Epidermal melanocyte (primary cell): Measurements from ENCODE around the gene SLC6A17.

Source experiments
- DNase-seq: peaks from one replicate; pipeline ENCODE4 v3.0.0; 2011; ENCODE audit warnings: low spot score; ENCODE audit not compliant: insufficient read length

SLC6A17 gene

DNA sequence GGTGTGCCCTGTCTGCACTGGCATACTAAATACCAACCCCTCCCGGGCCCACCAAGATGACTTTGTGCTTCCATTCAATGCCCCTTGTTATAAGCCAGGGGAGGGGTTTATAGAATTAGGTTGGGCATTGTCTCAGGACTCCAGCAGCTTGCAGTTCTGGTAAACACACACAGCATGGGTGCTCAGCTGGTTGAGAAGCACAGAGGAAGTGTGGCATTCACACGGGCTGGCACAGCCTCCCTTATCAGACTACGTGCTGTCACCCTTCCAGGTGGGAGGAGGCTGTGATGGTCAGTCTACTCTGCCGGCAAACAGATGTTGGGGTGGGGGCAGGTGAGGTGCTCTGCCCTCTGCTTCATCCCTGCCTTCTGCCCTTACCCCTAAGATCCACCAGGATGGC, 15.0 kb upstream of the SLC6A17 start:
- no peak for DNase-seq

DNA sequence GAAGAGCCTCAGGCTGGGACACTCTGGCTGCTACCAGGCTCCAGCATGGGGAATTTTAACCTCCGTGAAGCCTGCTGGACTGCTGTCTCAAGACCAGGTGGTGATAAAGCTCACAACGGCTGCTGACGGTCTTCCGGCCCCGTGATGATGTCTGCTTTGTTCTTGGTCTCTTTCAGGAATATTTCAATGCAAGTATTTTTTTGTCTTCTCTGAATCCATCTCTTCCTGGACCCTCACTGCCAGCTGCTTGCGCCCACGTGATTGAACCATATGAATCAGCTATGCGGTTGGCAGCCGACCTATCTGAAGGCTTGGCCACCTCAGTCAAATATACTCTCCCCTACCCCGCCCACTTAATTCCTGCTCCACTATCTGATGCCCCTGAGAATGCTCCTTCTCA, 14.6 kb upstream of the SLC6A17 start:
- no peak for DNase-seq

DNA sequence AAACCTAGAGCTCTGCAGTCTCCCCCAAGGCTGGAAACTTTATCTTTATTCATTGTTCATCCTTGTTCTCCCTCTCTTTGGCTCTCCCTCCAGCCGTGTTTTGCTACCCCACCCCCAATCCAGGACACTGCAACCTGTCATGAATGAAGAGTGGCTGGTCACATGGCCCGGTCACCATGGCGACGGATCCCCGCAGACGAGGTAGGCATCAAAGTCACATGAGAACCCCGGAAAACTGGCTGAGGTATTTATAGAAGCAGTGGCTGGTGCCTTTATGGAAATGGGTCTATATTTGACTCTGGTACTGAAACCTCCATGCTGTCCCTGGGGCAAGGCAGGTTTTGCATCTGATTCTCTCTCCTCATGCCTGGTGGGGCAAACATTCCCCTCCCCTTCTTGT, 13.4 kb upstream of the SLC6A17 start:
- peak; percentile 65 for DNase-seq

DNA sequence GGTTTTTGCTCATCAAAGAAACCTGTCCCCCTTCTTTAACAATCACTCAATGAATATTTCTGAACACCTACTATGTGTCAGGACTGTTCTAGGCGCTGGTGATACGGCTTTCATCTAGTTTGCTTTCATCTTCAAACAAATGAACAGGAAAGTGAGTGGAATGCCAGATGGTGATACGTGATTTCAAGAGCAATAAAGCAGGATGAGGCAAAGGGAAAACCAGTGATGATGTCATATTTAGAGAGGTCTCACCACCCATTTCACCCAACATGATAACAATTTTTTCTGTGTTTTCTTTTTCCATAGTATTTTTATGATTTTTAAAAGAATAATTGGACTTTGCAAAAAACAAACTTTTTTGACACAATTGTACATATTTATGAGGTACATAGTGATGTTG, 11.3 kb upstream of the SLC6A17 start:
- no peak for DNase-seq

DNA sequence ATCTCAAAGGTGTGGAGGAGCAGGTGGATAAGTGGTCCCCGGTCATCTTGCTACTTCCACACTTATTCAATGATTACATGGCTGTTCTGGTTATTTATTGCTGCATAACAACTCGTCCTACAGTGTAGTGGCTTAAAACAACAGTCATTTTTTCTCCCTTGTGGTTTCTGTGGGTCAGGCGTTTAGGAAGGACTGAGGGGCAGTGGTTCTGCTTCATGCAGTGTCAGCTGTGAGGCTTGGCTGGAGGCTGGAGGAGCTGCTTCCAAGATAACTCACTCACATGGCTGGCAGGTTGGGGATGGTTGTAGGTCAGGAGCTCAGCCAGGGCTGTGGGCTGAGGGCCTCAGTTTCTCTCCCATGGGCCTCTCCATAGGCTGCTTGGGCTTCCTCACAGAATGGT, 5.9 kb upstream of the SLC6A17 start:
- no peak for DNase-seq

DNA sequence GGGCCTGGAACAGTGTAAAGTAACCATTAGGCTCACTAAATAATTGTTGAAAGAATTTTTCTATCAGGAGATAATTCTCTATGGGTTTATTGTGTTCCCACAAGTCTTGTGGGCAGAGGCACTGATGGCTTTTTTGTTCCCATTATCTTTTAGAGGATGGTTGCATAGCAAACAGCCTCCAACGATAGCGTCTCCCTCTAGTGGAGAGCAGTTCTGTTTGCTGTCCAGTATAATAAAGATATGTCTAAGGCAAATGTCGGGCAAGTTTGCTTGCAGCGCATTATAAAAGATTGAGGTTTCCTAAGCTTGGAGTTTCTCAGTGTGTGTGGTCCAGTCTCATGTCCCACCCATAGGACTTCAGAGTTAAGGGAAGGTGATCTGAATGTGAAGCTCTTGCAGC, 1.3 kb upstream of the SLC6A17 start:
- DNase-seq, result peak; percentile 41

DNA sequence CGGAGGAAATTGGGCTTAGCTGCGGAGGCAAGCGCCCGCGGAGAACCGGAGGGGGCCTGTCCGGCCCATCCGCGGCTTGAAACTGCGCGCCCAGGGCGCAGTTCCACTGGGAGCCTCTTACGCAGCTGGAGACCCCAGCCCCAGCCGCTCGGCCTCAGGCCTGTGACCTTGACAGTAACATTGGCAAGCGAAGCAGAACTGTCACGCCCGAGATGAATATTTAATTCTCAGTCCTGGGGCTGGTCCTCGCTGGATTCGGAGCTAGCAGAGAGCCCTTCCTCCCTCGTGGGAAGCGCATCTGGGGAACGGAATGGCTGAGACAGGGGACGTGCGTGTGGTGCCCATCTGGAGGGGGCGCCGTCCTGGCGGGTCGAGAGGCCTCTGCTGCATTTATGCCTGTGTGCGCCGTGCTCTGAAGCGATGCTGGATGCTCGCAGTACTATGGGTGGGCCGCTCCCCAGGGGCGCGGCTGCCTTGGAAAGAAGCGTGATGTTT, 928 bp downstream of the SLC6A17 start:
- DNase-seq, result no peak

DNA sequence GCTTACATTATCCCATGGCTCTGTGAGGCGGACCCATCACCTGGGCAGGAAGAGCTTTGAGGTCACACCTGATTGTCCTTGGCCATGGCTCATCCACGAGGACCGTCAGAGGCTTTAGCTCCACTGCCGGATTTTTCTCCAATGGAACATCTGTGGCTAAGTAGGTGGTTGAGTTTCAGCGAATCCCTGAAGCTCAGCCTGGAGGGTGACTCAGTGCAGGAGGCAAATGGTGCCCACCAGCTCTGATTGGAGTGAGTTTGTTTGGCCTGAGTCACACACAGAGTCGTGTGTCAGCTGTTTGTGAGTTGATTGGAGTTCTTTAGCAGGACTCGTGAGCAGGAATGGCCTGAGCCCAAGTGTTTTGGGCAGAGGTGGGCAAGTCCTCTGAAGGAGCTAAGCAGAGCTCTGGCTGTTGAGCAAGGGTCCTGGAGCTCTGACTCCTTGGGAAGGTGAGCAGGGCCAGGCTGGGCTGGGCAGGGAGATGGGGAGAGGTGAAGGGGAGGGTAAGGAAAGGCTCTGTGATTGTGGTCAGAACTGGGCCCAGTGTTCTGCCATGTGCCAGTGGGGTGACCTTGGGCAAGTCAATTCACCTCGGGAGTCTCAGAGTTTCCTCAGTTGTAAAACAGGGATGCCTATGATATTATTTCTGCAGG, 2.0 kb downstream of the SLC6A17 start:
- no peak for DNase-seq

DNA sequence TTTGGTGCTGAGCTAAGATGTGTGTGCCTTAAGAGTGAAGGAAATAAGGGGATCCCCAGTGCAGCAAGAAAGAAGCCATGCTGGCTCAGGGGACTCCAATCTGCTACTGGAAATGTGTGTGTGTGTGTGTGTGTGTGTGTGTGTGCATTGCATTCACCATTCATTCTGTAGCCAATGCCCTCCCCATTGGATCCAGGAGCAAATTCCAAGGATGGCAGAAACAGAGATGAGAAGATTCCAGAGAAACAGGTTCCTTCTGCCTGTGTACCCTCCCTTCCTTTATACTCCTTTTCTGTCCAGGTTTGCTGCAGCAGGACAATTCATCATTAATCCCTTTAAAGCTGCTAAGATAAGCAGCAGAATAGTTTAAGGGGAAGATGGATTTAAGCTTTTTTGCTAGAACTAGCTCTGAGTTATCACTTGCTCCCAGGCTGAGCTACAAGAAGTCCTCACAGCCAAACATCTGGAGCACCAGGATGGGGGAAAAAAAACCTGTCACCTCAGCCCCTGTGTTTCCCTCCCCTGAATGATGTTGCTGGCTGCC, 3.2 kb downstream of the SLC6A17 start:
- no peak for DNase-seq

DNA sequence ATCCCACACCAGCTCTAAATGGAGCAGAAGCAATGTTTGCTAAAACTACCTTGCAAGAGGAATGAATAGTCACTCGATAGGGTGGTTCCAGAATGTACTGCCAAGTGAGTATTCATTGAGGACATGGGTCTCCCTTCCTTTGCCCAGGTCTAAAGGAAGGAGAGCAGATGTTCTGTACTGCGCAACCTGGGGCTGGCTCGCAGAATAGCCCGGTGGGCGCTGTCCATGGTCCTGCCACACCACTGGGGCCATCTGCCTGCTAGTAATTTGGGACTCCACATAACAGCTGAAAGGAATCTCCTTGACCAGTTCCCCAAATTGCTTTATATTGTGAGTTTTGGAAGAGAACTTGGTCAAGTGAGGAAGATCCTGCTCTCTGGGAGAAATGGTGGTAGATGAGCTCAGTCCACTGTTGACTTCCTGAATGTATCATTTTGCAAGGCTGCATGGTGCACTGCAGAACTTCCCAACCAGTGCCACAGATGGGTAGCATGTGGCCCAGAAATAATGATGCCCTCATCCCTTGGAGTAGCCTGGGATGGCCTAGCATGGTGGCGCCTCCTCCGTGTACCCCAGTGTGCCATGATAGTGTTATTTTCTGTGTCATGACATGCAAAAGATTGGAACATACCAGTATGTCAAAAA, 5.7 kb downstream of the SLC6A17 start:
- DNase-seq, result peak; percentile 54

DNA sequence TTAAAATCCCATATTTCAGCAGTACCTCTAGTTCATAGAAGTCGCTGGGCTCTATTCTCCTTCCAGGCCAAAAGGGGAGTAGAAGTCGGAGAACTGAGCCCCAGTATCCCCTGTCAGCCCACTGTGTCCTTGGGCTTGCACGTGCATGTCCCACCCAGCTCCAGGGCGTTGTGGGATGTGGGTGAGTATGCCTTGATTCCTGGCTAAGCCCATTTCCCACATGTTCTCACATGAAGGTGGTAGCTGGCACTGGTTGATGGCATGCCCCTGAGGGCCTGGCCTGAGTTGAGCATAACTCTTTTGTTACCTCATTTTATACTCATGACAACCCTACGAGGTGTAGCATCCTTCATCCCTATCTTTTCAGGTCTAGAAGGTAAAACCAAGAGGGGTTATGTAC, 8.0 kb downstream of the SLC6A17 start:
- DNase-seq, result no peak

DNA sequence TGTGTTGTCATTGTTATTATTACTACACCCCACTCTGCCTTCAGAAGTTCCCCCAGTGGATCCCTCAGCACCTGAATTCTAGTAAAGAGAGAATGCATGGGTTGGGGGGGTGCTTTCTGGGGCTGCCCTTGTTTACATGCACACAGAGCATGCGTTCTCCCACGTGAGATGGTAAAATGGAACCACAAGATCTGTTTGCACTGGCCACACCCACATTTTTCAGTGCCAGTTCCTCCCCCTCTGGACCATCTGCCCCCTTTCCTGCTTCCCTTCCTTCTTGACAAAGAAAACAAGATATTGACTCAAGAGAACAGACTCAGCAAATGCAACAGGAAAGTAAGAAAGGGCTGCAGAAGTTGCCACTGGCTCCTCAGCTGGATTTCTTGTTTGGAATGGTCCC, 8.9 kb downstream of the SLC6A17 start:
- DNase-seq, result no peak

DNA sequence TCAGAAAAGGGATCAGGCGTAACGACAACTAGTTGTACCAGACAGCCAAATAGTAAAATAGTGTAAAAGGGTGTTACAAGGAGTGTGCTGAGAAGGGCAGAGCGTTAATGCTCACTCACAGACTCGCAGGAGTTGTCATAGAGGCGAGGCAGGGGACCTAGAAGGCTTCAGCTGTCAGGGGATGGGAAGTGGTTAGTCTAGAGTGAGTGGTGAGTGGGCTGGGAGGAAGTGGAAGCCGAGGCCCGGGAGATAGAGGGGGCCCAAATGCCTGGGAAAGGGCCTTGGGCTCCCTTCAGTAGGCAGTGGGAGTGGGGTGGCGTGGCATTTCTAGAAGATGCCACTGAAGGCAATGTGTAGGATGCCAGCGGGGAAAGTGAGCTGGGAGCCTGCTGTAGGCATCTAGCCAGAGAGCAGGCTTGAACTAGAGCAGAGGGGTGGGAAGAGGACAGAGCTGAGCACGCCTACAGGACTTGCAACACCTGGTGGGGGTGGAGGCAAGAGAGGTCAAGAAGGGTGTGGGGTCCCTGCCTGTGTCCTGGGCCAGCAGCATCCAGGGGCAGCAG, 10.3 kb downstream of the SLC6A17 start:
- DNase-seq, result no peak

DNA sequence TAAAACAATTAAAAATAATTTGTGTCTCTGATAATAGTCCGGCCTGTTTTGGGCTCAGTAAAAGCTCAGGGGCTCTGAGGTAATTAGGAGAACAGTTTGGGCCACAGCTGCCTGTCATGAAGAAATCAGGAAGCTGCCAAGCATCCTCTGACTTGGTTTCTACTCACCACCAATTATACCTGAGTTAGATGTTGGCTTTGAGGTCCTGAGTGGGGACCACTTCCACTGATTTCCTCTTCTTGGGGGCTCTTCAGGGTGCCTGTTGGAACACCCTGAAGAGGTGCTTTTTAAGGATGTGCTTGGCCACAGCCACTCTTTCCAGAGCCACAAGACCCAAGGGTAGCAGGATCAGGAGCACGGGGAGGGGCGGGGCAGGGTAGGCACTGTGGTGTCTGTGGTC, 10.9 kb downstream of the SLC6A17 start:
- no peak for DNase-seq

DNA sequence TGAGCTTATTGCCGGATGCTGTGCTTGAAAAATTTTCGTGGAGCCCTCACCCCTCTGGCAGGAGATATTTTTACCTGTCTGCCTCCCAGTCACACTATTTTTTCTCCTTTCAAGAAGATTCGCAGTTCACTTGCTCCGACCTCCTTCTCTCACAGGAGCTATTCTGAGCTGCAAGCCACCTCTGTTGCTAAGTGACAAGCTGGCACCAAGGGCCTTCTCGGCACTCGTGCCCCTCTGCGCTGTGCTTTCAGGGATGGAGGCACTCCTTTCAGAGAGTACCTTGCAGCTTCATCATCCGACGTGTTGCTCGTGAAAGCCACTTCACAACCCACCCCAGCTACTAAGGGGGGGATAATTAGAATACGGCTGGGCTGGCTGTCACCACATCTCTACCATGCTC, 11.6 kb downstream of the SLC6A17 start:
- no peak for DNase-seq

DNA sequence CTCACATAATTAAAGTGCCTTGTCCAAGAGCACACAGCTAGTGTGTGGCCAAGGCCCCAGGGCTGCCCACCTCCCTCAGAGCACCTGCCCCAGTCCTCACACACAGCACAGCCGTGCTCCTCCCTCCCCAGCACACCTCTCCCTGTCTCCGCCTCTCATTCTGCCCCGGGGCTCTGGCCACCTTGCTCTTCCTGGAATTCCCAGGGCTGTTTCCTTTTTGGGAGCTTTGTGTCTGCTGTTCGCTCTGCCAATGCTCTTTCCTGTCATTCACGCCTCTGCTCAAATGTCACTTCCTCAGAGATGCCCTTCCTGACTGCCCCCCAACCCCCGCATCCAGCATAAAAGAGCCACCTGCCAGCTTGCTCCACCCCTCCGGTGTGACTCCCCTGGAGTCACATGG, 13.3 kb downstream of the SLC6A17 start:
- no peak for DNase-seq

DNA sequence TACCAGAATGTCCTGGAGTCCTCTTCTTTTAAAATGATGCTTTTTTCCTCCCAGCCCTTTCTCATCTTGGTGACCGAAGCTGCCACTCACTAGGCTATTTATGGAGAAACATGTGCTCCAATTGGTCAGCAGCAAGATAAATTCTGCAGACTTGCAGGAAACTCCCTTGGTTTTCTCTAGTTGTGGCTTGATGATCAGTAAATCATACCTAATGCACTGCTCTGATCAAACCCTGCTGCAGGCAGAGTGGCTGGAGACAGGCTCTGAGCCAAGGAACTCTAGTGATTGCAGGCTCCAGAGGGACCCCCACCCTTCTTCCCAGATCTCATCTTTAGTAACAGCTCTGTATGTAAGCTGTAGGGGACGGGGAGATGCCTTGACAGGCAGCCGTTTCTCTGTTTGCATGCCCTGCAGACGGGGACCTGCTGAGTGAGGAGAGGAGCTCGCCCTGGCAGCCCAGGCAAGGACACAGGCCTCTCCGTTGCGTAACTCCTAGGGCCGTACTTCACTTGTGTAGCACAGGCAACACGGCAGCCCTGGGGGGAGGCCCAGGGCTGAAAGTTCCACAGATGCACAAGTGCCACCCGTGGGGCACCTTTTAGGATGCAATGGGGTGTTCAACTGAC, 14.5 kb downstream of the SLC6A17 start:
- no peak for DNase-seq

DNA sequence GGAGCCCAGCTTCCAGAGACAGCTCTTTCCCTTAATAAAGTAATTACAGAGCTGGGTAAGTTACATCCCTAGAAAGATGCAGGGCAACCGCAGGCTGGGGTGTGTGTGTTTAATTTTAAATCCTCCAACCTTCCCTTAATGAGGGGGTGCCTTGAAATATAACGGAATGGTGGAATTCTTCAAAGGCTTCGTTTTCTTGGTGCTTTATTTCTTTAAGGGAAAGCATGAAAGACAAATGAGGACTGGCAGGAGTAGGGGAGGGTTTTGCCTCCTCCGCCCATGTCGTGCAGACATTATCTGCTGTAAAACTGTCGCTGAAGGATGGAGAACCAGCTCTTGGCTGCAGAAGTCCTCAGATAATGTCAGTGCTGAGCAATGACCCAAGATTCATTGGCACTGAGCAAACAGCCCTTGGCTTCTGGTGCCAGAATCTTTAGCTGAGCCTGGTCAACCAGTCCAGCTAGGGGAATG, 15.5 kb downstream of the SLC6A17 start:
- no peak for DNase-seq

DNA sequence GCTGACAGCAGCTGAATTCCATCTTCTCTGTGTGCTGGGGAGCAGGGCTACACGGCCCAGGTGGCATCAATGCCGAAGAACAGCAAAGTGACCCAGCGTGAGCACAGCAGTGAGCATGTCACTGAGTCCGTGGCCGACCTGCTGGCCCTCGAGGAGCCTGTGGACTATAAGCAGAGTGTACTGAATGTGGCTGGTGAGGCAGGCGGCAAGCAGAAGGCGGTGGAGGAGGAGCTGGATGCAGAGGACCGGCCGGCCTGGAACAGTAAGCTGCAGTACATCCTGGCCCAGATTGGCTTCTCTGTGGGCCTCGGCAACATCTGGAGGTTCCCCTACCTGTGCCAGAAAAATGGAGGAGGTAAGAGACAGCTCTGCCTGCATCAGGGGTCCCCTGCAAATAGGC, 16.6 kb downstream of the SLC6A17 start:
- no peak for DNase-seq

DNA sequence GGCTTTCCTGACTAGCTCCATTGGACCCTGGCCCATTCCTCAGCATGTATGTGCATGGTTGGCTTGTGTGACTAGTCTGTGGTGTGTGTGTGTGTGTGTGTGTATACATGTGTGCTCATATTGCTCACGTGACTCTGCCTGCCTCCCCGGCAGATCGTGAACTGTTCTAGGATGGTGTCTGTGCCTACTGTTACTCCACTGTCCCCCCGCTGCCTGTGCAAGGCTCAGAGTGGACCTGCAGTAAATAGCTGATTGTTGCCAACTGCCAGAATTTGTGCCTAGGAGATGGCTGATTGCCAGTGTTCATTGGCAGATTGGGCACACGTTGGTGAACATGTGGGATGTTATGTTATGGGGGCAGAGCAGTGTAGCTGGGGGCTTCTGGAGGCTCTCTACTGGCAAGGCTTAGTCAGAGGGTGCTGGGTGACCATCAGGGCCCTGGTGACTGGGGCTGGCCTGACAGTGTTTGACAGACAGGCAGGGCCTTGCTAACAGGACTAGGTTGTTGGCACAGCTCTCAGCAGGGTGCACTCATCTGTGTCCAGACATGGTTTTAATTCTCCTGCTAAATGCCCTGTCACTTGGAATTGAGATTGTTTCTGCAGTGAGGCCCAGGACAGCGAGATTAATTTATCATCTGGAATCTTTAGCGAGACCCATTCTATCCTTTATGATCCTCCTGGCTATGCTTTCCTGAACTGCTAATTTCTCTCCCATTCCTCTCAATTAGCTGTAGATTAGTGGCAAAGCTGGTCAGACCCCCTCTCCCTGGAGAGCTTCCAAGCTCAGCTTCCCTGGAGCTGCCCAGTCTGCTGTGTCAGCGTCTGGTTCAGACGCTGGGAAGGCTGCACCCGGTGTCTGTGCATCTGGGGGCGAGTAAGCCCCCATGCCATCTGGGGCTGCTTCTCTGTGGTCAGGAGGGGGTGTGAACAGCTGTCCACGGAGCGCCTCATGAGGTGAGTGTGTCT, 20.8 kb downstream of the SLC6A17 start:
- no peak for DNase-seq

DNA sequence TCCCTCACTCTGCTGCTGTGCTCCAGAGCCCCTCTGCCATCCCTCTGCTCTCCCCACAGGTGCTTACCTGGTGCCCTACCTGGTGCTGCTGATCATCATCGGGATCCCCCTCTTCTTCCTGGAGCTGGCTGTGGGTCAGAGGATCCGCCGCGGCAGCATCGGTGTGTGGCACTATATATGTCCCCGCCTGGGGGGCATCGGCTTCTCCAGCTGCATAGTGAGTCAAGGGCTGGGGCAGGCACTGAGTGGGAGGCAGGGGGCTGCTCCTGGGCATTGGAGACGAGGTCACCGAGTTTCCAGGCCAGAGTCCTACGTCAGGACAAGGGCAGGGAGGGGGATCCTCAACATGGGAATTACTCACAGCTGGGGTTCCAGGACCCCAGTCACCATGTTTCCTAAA, 21.7 kb downstream of the SLC6A17 start:
- DNase-seq, result no peak
